Fibroblast of lung (primary cell): ENCODE measurements around the gene TBPL1.

ENCODE experiments used
- CTCF ChIP-seq, 2 donors: IDR thresholded peaks in 1 of 2; conservative IDR thresholded peaks in 1 of 2; 1 replicate in 1 of 2; 2 replicates in 1 of 2; pipeline ENCODE4 v1.5.1; 2011 to 2012; ENCODE audit warnings: low read length in 2 of 2, control low read depth in 1 of 2, inconsistent platforms in 1 of 2, low read depth in 1 of 2, mild to moderate bottlenecking in 1 of 2
- EZH2 ChIP-seq: IDR thresholded peaks from 2 replicates; pipeline ENCODE4 v1.5.1; 2012; ENCODE audit warnings: low read length, control low read depth, mild to moderate bottlenecking; ENCODE audit errors: missing control alignments

GRCh38 chr6:133917781-133918180 lies 35.2 kb upstream of the TBPL1 start:
- TF ChIP-seq CTCF (conservative IDR thresholded peaks at IDR 0.05 in 1 of 2, IDR thresholded peaks at IDR 0.05 in 1 of 2; ENCODE audit: low read depth in 1 of 2, low read length in 2 of 2) (no peak), EZH2 (no peak)
